ENCODE measurements around the gene PRKAG2.

Gene PRKAG2

GRCh38 chr7:151512353-151512752, 364.6 kb downstream of the PRKAG2 start:
- Histone ChIP-seq H3K36me3 (ENCODE audit: control insufficient read depth, insufficient read depth, low read length) (no peaks in the 10 kb centered on the region), H3K9me3 (ENCODE audit: control insufficient read depth, low read length) (no peaks in the 10 kb centered on the region), H3K9ac (ENCODE audit: low read length) (no peak overlapping the region), H3K4me3 (ENCODE audit: low read length) (no peak overlapping the region), H3K4me1 (ENCODE audit: control insufficient read depth, insufficient read depth, low read length) (peaks cover 11% of the 10 kb centered on the region), H3K27me3 (ENCODE audit: control insufficient read depth, insufficient read depth, low read length) (no peaks in the 10 kb centered on the region)

GRCh38 chr7:151511946-151512345, 365.0 kb downstream of the PRKAG2 start:
- Histone ChIP-seq H3K27me3 (ENCODE audit: control insufficient read depth, insufficient read depth, low read length) (no peaks in the 10 kb centered on the region), H3K4me1 (ENCODE audit: control insufficient read depth, insufficient read depth, low read length) (peaks cover 10% of the 10 kb centered on the region), H3K9ac (ENCODE audit: low read length) (no peak overlapping the region), H3K4me3 (ENCODE audit: low read length) (no peak overlapping the region), H3K36me3 (ENCODE audit: control insufficient read depth, insufficient read depth, low read length) (no peaks in the 10 kb centered on the region), H3K9me3 (ENCODE audit: control insufficient read depth, low read length) (no peaks in the 10 kb centered on the region)

GRCh38 chr7:151511270-151511669, 365.6 kb downstream of the PRKAG2 start:
- Histone ChIP-seq H3K9ac (ENCODE audit: low read length) (no peak overlapping the region), H3K36me3 (ENCODE audit: control insufficient read depth, insufficient read depth, low read length) (no peaks in the 10 kb centered on the region), H3K27me3 (ENCODE audit: control insufficient read depth, insufficient read depth, low read length) (no peaks in the 10 kb centered on the region), H3K4me1 (ENCODE audit: control insufficient read depth, insufficient read depth, low read length) (peaks cover 7% of the 10 kb centered on the region), H3K9me3 (ENCODE audit: control insufficient read depth, low read length) (no peaks in the 10 kb centered on the region), H3K4me3 (ENCODE audit: low read length) (no peak overlapping the region)

GRCh38 chr7:151509670-151510333, 367.1 kb downstream of the PRKAG2 start:
- no peak overlapping the region for H3K4me3 ChIP-seq (ENCODE audit: low read length)
- no peaks in the 10 kb centered on the region for H3K36me3 ChIP-seq (ENCODE audit: control insufficient read depth, insufficient read depth, low read length)
- H3K9ac ChIP-seq (ENCODE audit: low read length): no peak overlapping the region
- no peaks in the 10 kb centered on the region for H3K27me3 ChIP-seq (ENCODE audit: control insufficient read depth, insufficient read depth, low read length)
- H3K9me3 ChIP-seq (ENCODE audit: control insufficient read depth, low read length): no peaks in the 10 kb centered on the region
- H3K4me1 ChIP-seq (ENCODE audit: control insufficient read depth, insufficient read depth, low read length): peaks cover 7% of the 10 kb centered on the region

GRCh38 chr7:151508991-151509390, 367.9 kb downstream of the PRKAG2 start:
- H3K4me1 ChIP-seq (ENCODE audit: control insufficient read depth, insufficient read depth, low read length): peaks cover 10% of the 10 kb centered on the region
- H3K27me3 ChIP-seq (ENCODE audit: control insufficient read depth, insufficient read depth, low read length): no peaks in the 10 kb centered on the region

GRCh38 chr7:151507806-151508205, 369.1 kb downstream of the PRKAG2 start:
- no peak overlapping the region for H3K9ac ChIP-seq (ENCODE audit: low read length)
- no peaks in the 10 kb centered on the region for H3K9me3 ChIP-seq (ENCODE audit: control insufficient read depth, low read length)
- H3K4me3 ChIP-seq (ENCODE audit: low read length): no peak overlapping the region
- H3K36me3 ChIP-seq (ENCODE audit: control insufficient read depth, insufficient read depth, low read length): no peaks in the 10 kb centered on the region
- H3K27me3 ChIP-seq (ENCODE audit: control insufficient read depth, insufficient read depth, low read length): no peaks in the 10 kb centered on the region
- peaks cover 12% of the 10 kb centered on the region for H3K4me1 ChIP-seq (ENCODE audit: control insufficient read depth, insufficient read depth, low read length)

More at GRCh38 chr7:151508991-151509390, 367.9 kb downstream of the PRKAG2 start:
- no peaks in the 10 kb centered on the region for H3K36me3 ChIP-seq (ENCODE audit: control insufficient read depth, insufficient read depth, low read length)
- H3K9ac ChIP-seq (ENCODE audit: low read length): no peak overlapping the region
- no peak overlapping the region for H3K4me3 ChIP-seq (ENCODE audit: low read length)
- H3K9me3 ChIP-seq (ENCODE audit: control insufficient read depth, low read length): no peaks in the 10 kb centered on the region

- Histone ChIP-seq H3K4me3 (ENCODE audit: low read length) (no peak overlapping the region), H3K36me3 (ENCODE audit: control insufficient read depth, insufficient read depth, low read length) (no peaks in the 10 kb centered on the region), H3K4me1 (ENCODE audit: control insufficient read depth, insufficient read depth, low read length) (peaks cover 12% of the 10 kb centered on the region), H3K27me3 (ENCODE audit: control insufficient read depth, insufficient read depth, low read length) (no peaks in the 10 kb centered on the region), H3K9me3 (ENCODE audit: control insufficient read depth, low read length) (no peaks in the 10 kb centered on the region), H3K9ac (ENCODE audit: low read length) (no peak overlapping the region)
These were observed 370.0 kb downstream of the PRKAG2 start for GRCh38 chr7:151506901-151507382.

Measured in mucosa of stomach (tissue), 1 donor.